K562 (cell line): ENCODE measurements around the gene PPIH. TPM values are rescaled to one million over a fixed set of nuclear protein-coding genes. Genes with fewer than 3 reads are reported as not detected.

Experiments used
- ATAC-seq: fragments of 200-7000 bp; cut with Tn5 transposase; 3 replicates; pipeline ENCODE4 v1.9.1; 2020; ENCODE audit warnings: moderate library complexity
- BruUV-seq: library from RNA; stranded (reverse); fragments of 400-500 nt; replicated peaks from 2 replicates; lab custom pipeline; 2021; lab: Mats Ljungman, UMichigan
- CTCF ChIA-PET: fragments of 300-600 bp; formaldehyde crosslinking; extraction: SDS; loops from one replicate; lab custom pipeline; 2021; ENCODE audit warnings: low intra/inter-chr PET ratio; lab: Yijun Ruan, JAX
- POLR2A ChIA-PET: fragments of 300-600, 350-650 bp; sonication (Branson Sonifier 250); formaldehyde crosslinking; extraction: SDS; loops from one replicate; lab custom pipeline; 2021; ENCODE audit warnings: antibody characterized with exemption, inconsistent platforms; lab: Yijun Ruan, JAX
- DNase-seq, 4 experiments: peaks; one replicate each; pipeline versions ENCODE4 v3.0.0 to v3.0.0-alpha.2; 2011 to 2018; ENCODE audit warnings: low spot score in 3 of 4, mixed read lengths in 3 of 4; ENCODE audit errors: extremely low read depth in 1 of 4
- FAIRE-seq: peaks from 2 replicates; lab custom pipeline; 2011; peaks lifted over from hg19 to GRCh38; lab: Jason Lieb, UNC
- H2AFZ ChIP-seq: 2 replicates; pipeline ENCODE4 v1.6.0; 2011; ENCODE audit warnings: low read depth, low read length, control low read depth, inconsistent platforms
- H3K27ac ChIP-seq: fragments of 200-600 bp; 3 replicates; pipeline ENCODE4 v1.8.0; 2011; ENCODE audit warnings: low read depth, mild to moderate bottlenecking, control low read depth, inconsistent platforms, low read length, moderate library complexity, mixed read lengths; ENCODE audit errors: extremely low read depth
- H3K27me3 ChIP-seq, 2 experiments: fragments of 300-600 bp in 1 of 2; 2 replicates in 1 of 2; 3 replicates in 1 of 2; pipeline versions ENCODE4 v1.6.0 to v1.8.0; 2011; ENCODE audit warnings: inconsistent platforms in 2 of 2, low read length in 2 of 2, mild to moderate bottlenecking in 1 of 2, mixed read lengths in 1 of 2, moderate library complexity in 1 of 2; ENCODE audit not compliant: control insufficient read depth in 2 of 2, insufficient read depth in 2 of 2
- H3K36me3 ChIP-seq: fragments of 300-600 bp; 3 replicates; pipeline ENCODE4 v1.8.0; 2011; ENCODE audit warnings: mild to moderate bottlenecking, low read length, inconsistent platforms; ENCODE audit not compliant: control insufficient read depth, insufficient read depth
- H3K4me1 ChIP-seq, 2 experiments: fragments of 200-600 bp in 1 of 2; replicated peaks in 1 of 2; 2 replicates in 1 of 2; 3 replicates in 1 of 2; pipeline versions ENCODE4 v1.5.1 to v1.8.0; 2011; ENCODE audit warnings: inconsistent platforms in 2 of 2, low read length in 2 of 2, mild to moderate bottlenecking in 1 of 2, mixed read lengths in 1 of 2, moderate library complexity in 1 of 2; ENCODE audit not compliant: control insufficient read depth in 2 of 2, insufficient read depth in 2 of 2
- H3K4me2 ChIP-seq: 2 replicates; pipeline ENCODE4 v1.6.1; 2011; ENCODE audit warnings: low read length, control low read depth, inconsistent platforms, mixed read lengths; ENCODE audit not compliant: insufficient read depth
- H3K4me3 ChIP-seq: fragments of 200-600 bp; sonication (generic), shearing (Covaris generic); 2 replicates; pipeline ENCODE4 v1.5.1; 2016; ENCODE audit warnings: control low read depth, inconsistent platforms
- H3K79me2 ChIP-seq: fragments of 200-600 bp; 3 replicates; pipeline ENCODE4 v1.8.0; 2011; ENCODE audit warnings: low read length, inconsistent platforms; ENCODE audit not compliant: control insufficient read depth, insufficient read depth
- H3K9ac ChIP-seq, 2 experiments: 2 replicates each; pipeline versions ENCODE4 v1.6.0 to v1.6.1; 2011; ENCODE audit warnings: low read depth in 2 of 2, low read length in 2 of 2, control low read depth in 1 of 2, inconsistent platforms in 1 of 2, mild to moderate bottlenecking in 1 of 2, mixed read lengths in 1 of 2; ENCODE audit not compliant: insufficient read depth in 1 of 2
- H3K9me1 ChIP-seq: one replicate; pipeline ENCODE4 v1.6.0; 2011; ENCODE audit warnings: inconsistent platforms, mild to moderate bottlenecking, low read length, moderate library complexity; ENCODE audit not compliant: control insufficient read depth, insufficient read depth
- H3K9me3 ChIP-seq: replicated peaks from 2 replicates; pipeline ENCODE4 v1.5.1; 2011; ENCODE audit warnings: low read depth, low read length, inconsistent platforms; ENCODE audit not compliant: control insufficient read depth, insufficient read depth
- H4K20me1 ChIP-seq: replicated peaks from 2 replicates; pipeline ENCODE4 v1.6.1; 2011; ENCODE audit warnings: low read length, inconsistent platforms, mixed read lengths; ENCODE audit not compliant: control insufficient read depth, insufficient read depth
- FOXA1 ChIP-seq: fragments of 450-650 bp; IDR thresholded peaks from 2 replicates; pipeline ENCODE4 v1.6.1; 2016; ENCODE audit warnings: mild to moderate bottlenecking, borderline replicate concordance
- WGBS: fragments of 100-300 bp; shearing (Covaris generic); methylation state at CpG from one replicate; pipeline ENCODE4 v1.1.6; 2016; ENCODE audit warnings: low coverage, mixed read lengths; ENCODE audit not compliant: insufficient coverage; ENCODE audit errors: missing lambda C conversion rate; 5-methylcytosine and 5-hydroxymethylcytosine counted together
- in situ Hi-C: fragments of 300-500 bp; cut with MboI; formaldehyde crosslinking; loops from 4 replicates; pipeline ENCODE4 v1.15.0; 2018; ENCODE audit warnings: inconsistent platforms, mixed read lengths
- intact Hi-C: fragments of 100-400 bp; cut with micrococcal nuclease; formaldehyde crosslinking; loops from 2 replicates; pipeline ENCODE4 v1.14.2; 2022
- polyA plus RNA-seq, 8 experiments: library from polyadenylated mRNA; depleted of rRNA in 4 of 8; stranded (reverse) in 5 of 8; unstranded in 3 of 8; fragments of >200 nt; fragmentation: Nextera tagmentation in 2 of 8; fragmentation: Illumina TruSeq in 1 of 8; extraction: Ambion mirVana in 2 of 8; extraction: Trizol in 1 of 8; gene quantifications; 2 replicates each; pipeline versions ENCODE4 v1.2.1 to v1.2.3, GENCODE V29; 2011 to 2014; ENCODE audit warnings: inconsistent platforms in 1 of 8, missing spikeins in 1 of 8
- total RNA-seq, 7 experiments: library from RNA; depleted of rRNA in 6 of 7; stranded (reverse); fragments of >200 nt in 6 of 7; fragmentation: Illumina TruSeq in 2 of 7; extraction: Trizol in 2 of 7; gene quantifications; 2 replicates each; pipeline versions ENCODE4 v1.2.1 to v1.2.3, GENCODE V29; 2011 to 2021; ENCODE audit warnings: low replicate concordance in 1 of 7
- TF ChIP-seq, protein P1 (sequence below), 2 experiments: IDR thresholded peaks in 1 of 2; conservative IDR thresholded peaks in 1 of 2; 2 replicates each; pipeline ENCODE4 v1.6.1; 2016; ENCODE audit warnings: low read depth in 2 of 2, mild to moderate bottlenecking in 1 of 2, missing compliant biosample characterization in 1 of 2, missing genetic modification characterization in 1 of 2, moderate library complexity in 1 of 2

The PPIH gene
- total and polyA plus RNA-seq, 9 of the 15 experiments (the other 6 are each of a cell fraction or from before 2014, with no cell fraction given): 197 to 470 (median 277) TPM

DNA sequence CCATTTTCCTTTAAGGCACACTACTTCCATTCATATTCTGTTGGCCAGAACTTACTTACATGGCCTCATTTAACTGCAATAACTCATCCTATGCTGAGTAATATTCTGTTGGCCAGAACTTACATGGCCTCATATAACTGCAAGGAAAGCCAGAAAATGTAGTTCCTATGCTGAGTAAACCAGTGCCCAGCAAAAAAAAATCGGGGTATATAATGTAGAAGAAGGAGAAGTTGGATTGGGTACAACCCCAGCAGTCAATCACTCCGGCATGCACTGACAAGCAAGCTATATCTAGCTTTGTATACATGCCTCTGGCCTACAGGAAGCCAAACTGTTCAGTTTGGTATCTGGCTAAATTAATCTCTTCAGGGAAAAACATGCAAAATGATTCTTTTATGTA, 39.4 kb upstream of the PPIH start:
- H3K9ac ChIP-seq: no peak overlapping the region
- WGBS: 0% methylated on average over 2 of the region's 2 CpGs
- H3K79me2 ChIP-seq: no peaks in the 10 kb centered on the region
- H3K36me3 ChIP-seq: no peaks in the 10 kb centered on the region
- TF ChIP-seq, protein P1, sequence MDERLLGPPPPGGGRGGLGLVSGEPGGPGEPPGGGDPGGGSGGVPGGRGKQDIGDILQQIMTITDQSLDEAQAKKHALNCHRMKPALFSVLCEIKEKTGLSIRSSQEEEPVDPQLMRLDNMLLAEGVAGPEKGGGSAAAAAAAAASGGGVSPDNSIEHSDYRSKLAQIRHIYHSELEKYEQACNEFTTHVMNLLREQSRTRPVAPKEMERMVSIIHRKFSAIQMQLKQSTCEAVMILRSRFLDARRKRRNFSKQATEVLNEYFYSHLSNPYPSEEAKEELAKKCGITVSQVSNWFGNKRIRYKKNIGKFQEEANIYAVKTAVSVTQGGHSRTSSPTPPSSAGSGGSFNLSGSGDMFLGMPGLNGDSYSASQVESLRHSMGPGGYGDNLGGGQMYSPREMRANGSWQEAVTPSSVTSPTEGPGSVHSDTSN (CRISPR knock-in tag; IDR thresholded peaks at IDR 0.05; ENCODE audit: low read depth): no peak
- TF ChIP-seq, protein P1 (tag; conservative IDR thresholded peaks at IDR 0.05; ENCODE audit: low read depth): 0 out of 2 replicates have a peak, but pooled peaks have one; percentile 19
- no peak for TF ChIP-seq FOXA1
- H3K27me3 ChIP-seq: peaks cover 14 to 15% of the 10 kb centered on the region in 2 experiments
- no peaks in the 10 kb centered on the region for H4K20me1 ChIP-seq
- FAIRE-seq: no peak
- ATAC-seq: no peak
- H3K9me1 ChIP-seq: no peaks in the 10 kb centered on the region
- intact Hi-C loops (no loop called here), in situ Hi-C loops (no loop called here)
- ChIA-PET POLR2A (interaction anchor here (0.6 kb wide), 1 partner anchor 14 kb away, joined by 3 read pairs; no protein-coding TSS in a partner anchor), CTCF (no interaction called here)
- no peak overlapping the region for H2AFZ ChIP-seq
- no peak overlapping the region for H3K4me2 ChIP-seq
- no peak overlapping the region for H3K27ac ChIP-seq
- H3K4me1 ChIP-seq: no peaks in the 10 kb centered on the region
- no peak for DNase-seq
- H3K9me3 ChIP-seq: no peaks in the 10 kb centered on the region
- H3K4me3 ChIP-seq: no peak overlapping the region
- no TSS peak for BruUV-seq
